GM19328 (cell line): ENCODE results near the gene ATXN7L1.
A peak's percentile ranks its signal among the peaks of the same experiment; 100 is the strongest.

Source experiments
- ATAC-seq: cut with Tn5 transposase; IDR thresholded peaks from one replicate; pipeline ENCODE4 v1.9.1; 2021; ENCODE audit warnings: mild to moderate bottlenecking, moderate library complexity; ENCODE audit not compliant: unreplicated experiment

ATXN7L1 gene, protein sequence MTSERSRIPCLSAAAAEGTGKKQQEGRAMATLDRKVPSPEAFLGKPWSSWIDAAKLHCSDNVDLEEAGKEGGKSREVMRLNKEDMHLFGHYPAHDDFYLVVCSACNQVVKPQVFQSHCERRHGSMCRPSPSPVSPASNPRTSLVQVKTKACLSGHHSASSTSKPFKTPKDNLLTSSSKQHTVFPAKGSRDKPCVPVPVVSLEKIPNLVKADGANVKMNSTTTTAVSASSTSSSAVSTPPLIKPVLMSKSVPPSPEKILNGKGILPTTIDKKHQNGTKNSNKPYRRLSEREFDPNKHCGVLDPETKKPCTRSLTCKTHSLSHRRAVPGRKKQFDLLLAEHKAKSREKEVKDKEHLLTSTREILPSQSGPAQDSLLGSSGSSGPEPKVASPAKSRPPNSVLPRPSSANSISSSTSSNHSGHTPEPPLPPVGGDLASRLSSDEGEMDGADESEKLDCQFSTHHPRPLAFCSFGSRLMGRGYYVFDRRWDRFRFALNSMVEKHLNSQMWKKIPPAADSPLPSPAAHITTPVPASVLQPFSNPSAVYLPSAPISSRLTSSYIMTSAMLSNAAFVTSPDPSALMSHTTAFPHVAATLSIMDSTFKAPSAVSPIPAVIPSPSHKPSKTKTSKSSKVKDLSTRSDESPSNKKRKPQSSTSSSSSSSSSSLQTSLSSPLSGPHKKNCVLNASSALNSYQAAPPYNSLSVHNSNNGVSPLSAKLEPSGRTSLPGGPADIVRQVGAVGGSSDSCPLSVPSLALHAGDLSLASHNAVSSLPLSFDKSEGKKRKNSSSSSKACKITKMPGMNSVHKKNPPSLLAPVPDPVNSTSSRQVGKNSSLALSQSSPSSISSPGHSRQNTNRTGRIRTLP

DNA sequence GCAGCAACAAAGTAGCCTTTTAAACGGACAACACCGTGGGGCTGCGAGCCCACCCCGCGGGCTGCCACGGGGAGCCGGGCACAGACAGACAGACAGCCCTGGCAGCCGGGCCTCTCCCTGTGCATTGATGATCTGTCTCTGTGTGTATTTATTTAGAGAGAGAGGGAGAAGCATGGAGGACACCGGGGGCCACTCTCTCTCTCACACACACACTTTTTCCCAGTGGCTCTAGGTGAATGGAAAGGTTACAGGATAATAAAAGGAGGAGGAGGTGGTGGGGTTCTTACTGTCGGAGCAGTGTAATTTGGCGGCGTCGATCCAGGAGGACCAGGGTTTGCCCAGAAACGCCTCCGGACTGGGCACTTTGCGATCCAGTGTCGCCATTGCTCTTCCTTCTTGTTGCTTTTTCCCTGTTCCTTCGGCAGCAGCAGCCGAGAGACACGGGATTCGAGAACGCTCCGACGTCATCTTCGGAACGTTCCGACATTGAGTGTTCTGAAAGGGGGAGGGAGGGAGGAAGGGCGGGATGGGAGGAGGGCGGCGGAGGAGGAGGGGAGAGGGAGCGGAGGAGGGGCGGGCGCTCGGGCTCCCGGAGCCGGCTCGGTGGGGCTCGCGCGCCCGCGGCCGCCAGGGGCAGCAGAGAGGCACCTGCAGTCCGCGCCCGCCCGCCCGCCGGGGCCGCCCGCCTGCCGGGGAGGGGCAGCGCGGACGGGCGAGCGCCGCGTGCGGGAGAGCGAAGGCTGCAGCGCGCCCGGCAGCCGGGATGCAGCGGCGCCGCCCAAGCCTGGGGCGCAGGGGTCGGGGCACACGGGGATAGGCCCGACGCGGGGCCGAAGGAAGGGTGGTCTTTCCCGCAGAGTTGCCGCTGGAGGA is at the start of gene ATXN7L1:
Gene ATXN7L1 (minus strand): TSS at position 509 of the 873 bp plus-strand sequence. CDS start 41 bp downstream, at position 468.
- peak; percentile 83 for ATAC-seq

DNA sequence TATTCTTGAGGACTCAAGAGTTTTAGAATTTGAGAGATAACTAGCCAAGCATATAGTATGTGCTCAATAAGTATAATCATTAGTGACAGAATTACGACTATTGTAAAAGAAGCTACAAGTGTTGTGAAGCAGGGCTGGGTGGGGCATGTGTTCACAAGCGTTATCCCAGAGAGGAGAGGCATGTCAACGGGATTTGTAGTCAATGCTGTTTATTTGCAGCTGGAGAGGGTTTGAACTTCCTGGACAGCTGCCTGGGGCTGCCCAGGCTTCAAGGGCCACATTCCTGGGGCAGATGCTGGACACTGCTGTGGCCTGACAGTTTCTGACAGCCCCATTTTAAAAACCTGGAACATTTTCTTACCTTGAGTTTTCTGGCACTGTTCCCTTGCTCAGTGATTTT is 49.7 kb upstream of the ATXN7L1 start:
- no peak for ATAC-seq

DNA sequence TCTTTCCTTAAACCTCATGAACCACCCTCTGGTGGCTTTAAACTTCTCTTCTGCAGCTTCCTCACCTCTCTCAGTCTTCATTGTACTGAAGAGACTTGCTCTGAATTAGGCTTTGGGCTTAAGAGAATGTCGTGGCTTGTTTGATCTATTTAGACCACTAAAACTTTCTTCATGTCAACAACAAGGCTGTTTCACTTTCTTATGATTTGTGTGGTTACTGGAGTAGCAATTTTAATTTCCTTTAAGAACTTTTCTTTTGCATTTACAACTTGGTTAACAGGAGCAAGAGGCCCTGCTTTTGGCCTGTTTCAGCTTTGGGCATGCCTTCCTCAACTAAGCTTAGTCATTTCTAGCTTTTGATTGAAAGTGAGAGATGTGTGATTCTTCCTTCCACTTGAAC is 48.5 kb upstream of the ATXN7L1 start:
- ATAC-seq: no peak

DNA sequence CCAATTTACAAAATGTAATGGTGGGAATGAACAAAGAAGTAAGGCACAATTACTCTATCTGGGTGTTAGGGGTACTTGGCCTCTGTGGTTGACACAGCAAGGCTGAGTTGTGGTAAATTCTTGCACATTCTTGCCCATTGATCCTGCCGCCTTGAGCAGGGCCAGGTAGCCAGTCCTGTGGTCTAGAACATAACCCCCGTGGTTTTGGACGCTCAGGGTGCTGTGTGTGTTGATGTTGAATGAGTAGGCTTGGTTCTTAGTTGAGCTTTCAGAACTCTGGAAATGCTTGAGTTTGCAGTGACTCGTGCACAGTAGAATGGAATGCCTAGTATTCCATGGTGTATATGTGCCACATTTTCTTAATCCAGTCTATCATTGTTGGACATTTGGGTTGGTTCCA is 44.4 kb upstream of the ATXN7L1 start:
- no peak for ATAC-seq

DNA sequence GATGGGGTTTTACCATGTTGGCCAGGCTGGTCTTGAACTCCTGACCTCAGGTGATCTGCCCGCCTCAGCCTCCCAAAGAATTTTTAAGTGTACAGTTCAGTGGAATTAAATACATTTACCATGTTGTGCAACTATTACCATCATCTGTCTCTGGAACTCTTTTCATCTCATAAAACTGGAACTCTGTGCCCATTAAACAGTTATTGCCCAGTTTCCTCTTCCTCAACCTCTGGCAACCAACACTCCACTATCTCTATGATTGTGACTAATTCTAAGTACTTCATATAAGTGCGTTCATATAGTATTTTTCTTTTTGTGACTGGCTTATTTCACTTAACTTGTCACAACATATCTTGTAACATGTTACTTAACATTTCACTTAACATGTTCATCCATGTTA is 41.3 kb upstream of the ATXN7L1 start:
- no peak for ATAC-seq

DNA sequence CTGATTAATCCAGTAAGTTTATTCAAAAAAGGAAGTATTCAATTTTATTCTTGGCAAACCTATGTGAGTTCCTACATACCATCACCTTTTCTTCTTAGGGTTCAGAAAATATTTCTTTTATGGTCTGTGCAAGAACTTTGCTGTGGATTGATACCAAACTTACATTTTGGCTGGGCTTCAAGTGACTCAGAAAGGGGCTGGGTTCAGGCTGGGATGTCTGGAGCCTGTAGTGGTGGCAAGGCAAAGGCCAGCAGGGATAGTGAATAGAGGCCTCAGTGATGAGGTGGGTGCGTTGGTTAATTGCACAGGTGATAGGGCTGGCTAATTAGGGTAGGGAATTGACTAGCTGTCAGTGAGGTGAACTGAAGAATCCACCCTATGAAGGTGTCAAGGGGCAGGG is 40.2 kb upstream of the ATXN7L1 start:
- no peak for ATAC-seq

DNA sequence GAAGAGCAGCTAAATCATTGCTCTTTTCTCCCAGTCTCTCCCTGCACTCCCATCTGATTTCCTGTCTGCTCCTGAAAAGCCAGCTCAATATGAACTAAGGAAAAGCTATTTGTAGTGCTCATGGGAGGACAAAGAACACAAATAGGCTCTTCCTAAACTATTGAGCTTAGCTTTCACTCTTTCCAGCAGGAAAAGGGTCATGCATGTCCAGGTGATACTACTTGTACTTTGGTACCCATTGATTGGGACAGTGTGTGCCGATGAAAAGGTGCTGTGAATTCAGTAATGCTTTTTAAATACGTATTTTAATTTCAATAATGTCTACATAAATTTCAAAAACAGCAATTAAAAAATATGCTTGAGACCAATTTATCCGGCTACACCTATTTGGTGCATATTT is 37.5 kb upstream of the ATXN7L1 start:
- no peak for ATAC-seq

DNA sequence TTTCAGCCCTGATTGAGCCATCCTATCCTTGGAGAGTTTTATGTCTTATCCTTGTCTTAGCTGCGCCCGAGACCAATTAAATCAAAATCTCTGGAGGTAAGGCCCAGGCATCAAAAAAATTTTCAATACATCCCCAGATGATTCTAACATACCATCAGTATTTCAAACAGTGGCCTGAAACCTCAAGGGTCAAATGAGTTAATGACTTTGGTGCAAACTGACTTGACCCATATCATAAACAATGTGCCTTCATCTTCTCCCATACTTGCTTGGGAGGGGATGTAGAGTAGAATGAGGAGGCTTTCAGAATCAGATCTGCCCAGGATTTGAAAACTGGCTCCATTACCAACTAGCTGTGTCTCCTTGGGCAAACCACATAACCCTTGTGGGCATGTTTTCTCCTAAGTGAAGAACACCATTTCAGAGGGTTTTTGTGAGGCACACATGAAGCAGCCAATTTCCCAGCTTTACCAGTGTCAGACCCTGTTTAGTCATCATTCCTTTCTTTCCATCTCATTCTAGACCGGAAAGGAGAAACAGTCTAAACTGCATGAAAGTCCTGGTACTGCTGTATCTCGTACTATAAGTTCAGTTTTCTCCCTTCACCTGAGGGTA is 35.7 kb upstream of the ATXN7L1 start:
- ATAC-seq: no peak

DNA sequence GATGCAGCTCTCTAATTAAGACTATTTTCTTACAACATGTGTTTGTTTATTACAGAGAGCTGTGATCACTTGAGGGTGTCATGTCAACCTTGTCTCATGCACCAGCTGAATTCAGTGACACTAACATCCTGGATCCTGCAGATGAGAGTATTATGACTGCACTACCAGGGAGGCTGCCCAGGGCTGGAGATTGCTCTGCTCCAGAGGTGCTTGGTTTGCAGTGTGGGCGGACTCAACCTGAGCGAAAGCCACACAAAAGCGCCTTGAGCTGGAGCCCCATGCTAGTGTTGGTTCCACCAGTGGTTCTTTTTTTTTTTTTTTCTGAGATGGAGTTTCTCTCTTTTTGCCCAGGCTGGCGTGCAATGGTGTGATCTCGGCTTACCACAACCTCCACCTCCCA is 33.8 kb upstream of the ATXN7L1 start:
- no peak for ATAC-seq

DNA sequence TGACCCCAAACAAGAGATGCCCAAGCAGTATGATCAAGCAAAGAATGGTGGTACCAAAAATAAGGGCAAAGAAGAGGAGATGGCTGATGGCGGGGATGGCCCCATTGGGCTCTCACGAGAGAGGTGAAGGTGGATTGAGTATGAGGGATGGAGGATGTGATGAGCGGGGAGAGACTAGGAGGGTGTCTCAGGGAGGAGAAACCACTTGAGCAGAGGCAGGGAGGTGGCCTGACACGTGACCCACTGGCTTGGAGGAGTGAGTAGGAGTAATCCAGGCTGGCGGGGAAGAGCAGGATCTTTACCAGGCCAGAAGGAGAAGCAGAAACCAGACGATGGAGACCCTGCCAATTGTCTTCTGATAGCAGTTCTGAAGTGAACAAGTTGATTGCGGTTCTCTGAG is 33.3 kb upstream of the ATXN7L1 start:
- no peak for ATAC-seq

DNA sequence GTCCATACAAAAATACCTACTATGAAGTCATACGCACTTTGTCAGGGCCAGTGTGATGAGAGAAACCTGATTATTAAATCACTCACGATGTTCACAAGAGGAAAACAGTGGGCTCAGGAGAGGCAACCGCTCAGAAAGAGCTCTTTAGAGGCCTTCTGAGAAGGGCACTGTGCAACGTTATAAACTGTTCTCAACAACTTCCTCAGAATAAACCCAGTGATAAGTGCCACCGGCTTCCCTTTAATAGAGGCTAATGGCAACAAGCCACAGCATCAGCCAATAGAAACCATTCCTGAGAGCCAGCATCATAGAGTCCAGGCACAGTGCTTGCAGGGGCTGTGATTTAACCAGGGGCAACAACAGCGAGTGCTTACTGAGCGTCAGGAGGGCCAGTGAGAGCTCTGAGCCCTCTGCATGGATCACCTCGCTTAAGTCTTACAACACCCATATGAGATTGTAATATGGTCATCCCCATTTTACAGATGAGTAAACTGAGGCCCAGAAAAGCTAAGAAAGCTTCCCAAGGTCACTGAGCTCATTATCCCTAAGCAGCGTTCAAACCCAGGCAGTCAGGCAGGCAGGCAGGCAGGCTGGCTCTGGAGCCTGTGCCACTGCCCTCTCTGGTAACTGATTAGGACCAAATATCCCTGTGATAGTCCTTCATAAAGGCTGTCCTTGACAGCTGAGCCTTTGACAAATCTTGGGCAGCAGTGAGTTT is 30.9 kb upstream of the ATXN7L1 start:
- no peak for ATAC-seq

DNA sequence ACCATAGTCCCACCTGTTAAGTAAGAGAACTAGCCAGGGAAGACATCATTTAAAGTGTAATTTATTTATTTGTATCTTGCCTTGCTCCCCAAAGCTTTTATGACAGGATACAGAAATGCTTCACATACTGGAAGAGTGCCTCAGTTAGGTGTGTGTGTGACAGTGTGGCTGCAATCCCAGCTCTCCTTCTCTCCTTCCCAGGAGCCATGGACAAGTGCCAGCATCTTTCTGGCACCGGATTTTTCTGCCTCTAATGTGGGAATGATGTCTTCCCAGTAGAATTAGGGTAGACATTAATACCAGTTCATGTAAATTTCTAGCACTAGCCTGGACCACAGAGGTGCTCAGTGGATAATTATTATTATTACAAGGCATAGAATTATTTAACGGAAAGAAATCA is 30.3 kb upstream of the ATXN7L1 start:
- no peak for ATAC-seq

DNA sequence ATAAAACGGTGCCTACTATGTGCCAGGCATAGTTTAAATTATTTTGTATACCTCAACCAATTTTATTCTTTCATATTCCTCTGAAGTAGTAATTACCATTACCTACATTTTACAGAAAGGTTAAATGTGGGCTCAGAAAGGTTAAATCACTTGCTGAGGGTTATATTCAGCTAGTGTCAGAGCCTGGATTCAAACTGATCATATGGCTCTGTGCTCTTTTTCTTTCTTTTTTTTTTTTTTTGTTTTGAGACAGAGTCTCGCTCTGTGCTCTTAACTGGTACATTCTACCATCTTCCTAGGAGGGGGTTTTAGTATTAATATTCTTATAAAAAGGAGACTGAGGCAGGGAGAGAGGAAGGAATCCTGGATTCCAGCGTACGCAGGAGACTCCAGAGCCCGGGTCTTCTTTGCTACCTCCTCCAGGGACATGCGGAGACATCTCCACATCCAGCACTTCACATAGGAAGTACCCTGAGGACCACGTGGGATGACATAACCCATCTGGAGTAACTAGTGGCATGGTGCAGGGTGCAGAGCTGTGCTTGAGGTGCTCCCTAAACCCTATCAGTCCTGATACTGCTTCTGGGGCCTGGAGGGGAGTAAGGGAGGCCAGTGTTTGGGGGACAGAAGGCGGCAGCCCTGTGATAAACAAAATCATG is 29.6 kb upstream of the ATXN7L1 start:
- ATAC-seq: no peak

DNA sequence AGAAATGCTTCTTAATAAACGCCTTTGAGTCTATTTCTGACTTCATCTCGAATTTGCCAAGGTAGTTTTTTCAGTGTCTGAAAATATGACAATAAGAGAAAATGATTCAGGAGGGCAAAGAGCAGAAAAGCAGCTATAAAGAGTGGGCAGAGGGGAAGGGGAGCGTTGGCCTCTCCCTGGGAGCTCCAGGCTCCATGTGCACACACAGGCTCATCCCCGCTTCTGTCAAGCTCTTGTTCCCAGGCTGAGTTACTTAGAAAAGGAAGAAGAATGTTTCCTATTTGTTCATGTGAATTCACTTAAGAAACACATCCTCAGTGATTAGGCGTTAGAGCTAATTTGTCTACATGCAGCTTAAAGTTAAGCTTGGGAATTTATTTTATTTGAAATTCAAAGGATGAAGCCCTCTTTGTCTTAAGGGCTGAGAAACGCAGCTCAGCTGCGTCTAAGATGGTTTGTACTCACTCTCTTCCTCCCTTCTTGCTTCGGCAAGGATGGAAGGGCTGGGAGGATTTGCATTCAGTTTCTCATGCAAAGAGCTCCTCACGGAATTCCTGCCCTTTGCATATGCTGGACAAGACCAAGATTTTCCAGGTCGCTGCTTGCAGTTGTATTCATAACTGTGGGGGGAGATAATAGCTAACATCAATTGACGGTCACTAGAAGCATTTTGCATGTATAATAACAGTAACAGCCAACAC is 29.0 kb upstream of the ATXN7L1 start:
- no peak for ATAC-seq

DNA sequence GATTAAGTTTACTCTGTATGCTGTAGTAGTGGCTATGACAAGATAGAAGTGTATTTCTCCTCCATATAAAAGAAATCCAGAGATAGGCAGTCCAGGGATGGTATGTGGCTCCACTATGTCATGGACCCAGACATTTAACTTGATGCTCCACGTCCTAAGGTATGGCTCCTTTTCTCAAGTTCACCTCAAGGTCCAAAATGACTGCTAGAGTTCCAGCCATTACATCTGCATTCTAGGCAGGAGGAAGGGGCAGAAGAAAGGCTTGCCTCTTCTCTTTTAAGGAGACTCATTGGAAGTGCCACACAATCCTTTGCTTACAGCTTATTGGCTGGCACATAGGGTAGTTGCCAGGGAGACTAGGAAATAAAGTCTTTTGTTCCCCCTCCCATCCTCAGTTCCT is 27.7 kb upstream of the ATXN7L1 start:
- no peak for ATAC-seq

DNA sequence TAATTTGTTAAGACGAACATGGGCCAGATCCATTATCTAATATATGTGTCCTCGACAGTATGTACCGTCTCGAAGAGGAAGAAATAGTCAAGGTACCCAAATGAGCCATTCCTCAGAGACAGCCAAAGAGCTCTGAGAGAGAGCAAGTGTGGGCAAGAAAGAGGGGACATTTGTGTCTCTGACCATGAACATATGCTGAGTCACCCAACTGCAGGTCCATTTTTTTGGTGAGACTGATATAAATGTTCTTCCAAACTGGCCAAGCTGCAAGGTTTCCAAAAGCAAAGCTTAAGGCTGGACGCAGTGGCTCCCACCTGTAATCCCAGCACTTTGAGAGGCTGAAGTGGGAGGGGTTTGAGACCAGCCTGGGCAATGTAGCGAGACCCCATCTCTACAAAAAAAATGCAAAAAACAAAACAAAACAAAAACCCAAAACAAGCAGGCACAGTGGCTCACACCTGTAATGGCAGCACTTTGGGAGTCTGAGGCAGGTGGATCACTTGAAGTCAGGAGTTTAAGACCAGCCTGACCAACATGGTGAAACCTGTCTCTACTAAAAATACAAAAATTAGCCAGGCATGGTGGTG is 26.0 kb upstream of the ATXN7L1 start:
- no peak for ATAC-seq

DNA sequence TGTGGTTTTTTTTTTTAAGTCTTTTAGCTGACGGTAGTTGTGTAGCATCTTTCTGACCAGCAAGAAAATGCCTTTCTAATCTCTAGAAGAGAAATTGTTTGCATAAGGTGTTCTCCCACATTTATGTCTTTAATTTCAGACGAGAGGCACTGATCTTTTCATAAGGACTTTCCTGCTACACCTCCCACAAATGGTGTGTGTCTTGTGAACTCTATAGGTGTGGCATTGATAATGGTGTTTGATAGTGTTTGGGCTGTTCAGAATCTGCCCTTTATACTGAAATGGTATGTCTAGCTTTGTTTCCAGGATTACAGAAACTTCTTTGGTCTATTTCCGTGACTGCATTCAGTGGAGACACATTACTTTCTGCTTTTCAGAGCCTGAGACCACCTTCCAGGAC is 21.6 kb upstream of the ATXN7L1 start:
- no peak for ATAC-seq

DNA sequence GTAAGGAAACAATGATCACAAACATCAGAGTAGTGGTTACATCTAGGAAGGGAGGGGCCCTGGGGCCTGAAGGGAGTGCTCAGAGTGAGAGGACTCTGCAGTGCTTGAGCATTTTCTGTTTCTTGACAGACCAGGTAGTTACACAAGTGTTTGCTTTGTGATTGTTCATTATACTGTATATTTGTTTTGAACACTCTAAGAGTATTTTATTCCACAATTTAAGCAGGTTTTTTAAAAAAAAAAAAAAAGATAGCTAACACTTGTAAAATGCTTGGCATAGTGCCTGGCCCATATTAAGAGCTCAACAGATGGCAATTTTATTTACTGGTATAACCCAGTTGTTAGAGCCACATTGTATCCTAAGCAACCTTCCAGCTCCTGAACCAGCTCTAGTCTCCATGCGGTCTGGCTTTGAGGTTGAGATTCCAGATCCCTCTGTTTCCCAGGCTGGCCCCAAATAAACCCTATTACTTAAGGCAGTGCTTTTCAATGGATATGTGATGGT is 20.1 kb upstream of the ATXN7L1 start:
- no peak for ATAC-seq
